ENCODE results near the gene PHF21B.

Gene PHF21B

GRCh38 chr22:44895296-44896055, 114.3 kb downstream of the PHF21B start:
- peaks cover under 1% of the 10 kb centered on the region for H3K9me3 Mint-ChIP-seq
- H3K4me3 Mint-ChIP-seq = no peak overlapping the region
- H3K36me3 Mint-ChIP-seq (ENCODE audit: low read depth) = peaks cover 45% of the 10 kb centered on the region
- TF ChIP-seq CTCF (IDR thresholded peaks at IDR 0.05; ENCODE audit: unreplicated experiment in 3 of 3) = no peak
- H3K27me3 Mint-ChIP-seq (ENCODE audit: low read depth) = no peaks in the 10 kb centered on the region
- no peak overlapping the region for H3K27ac Mint-ChIP-seq
- H3K4me1 Mint-ChIP-seq = no peaks in the 10 kb centered on the region

- Mint-ChIP-seq H3K27ac (no peak overlapping the region), H3K9me3 (no peaks in the 10 kb centered on the region), H3K4me1 (no peaks in the 10 kb centered on the region), H3K27me3 (ENCODE audit: low read depth) (no peaks in the 10 kb centered on the region), H3K36me3 (ENCODE audit: low read depth) (peaks cover 43% of the 10 kb centered on the region), H3K4me3 (no peak overlapping the region)
- no peak for TF ChIP-seq CTCF (IDR thresholded peaks at IDR 0.05; ENCODE audit: unreplicated experiment in 3 of 3)
These were observed 115.0 kb downstream of the PHF21B start for GRCh38 chr22:44894782-44895181.

GRCh38 chr22:44894321-44894720, 115.5 kb downstream of the PHF21B start:
- Mint-ChIP-seq H3K4me1 (no peaks in the 10 kb centered on the region), H3K27me3 (ENCODE audit: low read depth) (no peaks in the 10 kb centered on the region), H3K9me3 (no peaks in the 10 kb centered on the region), H3K4me3 (no peak overlapping the region), H3K27ac (no peak overlapping the region), H3K36me3 (ENCODE audit: low read depth) (peaks cover 40% of the 10 kb centered on the region)
- no peak for TF ChIP-seq CTCF (IDR thresholded peaks at IDR 0.05; ENCODE audit: unreplicated experiment in 3 of 3)

GRCh38 chr22:44893731-44894080, 116.1 kb downstream of the PHF21B start:
- H3K27me3 Mint-ChIP-seq (ENCODE audit: low read depth) = no peaks in the 10 kb centered on the region
- no peak for TF ChIP-seq CTCF (IDR thresholded peaks at IDR 0.05; ENCODE audit: unreplicated experiment in 3 of 3)
- H3K27ac Mint-ChIP-seq = no peak overlapping the region
- H3K4me1 Mint-ChIP-seq = no peaks in the 10 kb centered on the region
- H3K36me3 Mint-ChIP-seq (ENCODE audit: low read depth) = peaks cover 36% of the 10 kb centered on the region
- no peaks in the 10 kb centered on the region for H3K9me3 Mint-ChIP-seq
- H3K4me3 Mint-ChIP-seq = no peak overlapping the region

GRCh38 chr22:44892803-44893730, 116.7 kb downstream of the PHF21B start:
- Mint-ChIP-seq H3K27me3 (ENCODE audit: low read depth) (no peaks in the 10 kb centered on the region), H3K9me3 (no peaks in the 10 kb centered on the region), H3K4me3 (no peak overlapping the region), H3K4me1 (no peaks in the 10 kb centered on the region), H3K36me3 (ENCODE audit: low read depth) (peaks cover 32% of the 10 kb centered on the region), H3K27ac (no peak overlapping the region)
- no peak for TF ChIP-seq CTCF (IDR thresholded peaks at IDR 0.05; ENCODE audit: unreplicated experiment in 3 of 3)
